Calu3 (cell line): Measurements from ENCODE around the gene CHD2. TPM values are rescaled to one million over a fixed set of nuclear protein-coding genes. Genes with fewer than 3 reads are reported as not detected.

Experiments used
- BruUV-seq: library from RNA; stranded (reverse); fragments of 400-500 nt; replicated peaks from 2 replicates; lab custom pipeline; 2021; lab: Mats Ljungman, UMichigan
- CTCF ChIA-PET: fragments of 300-600 bp; sonication (Branson Sonifier 250); formaldehyde crosslinking; loops from one replicate; lab custom pipeline; 2022; ENCODE audit warnings: antibody characterized with exemption; lab: Charles Lee
- DNase-seq: peaks from one replicate; pipeline ENCODE4 v3.0.0; 2022
- H3K27ac Mint-ChIP-seq: one replicate; pipeline ENCODE4 v1.8.0; 2022; ENCODE audit warnings: mixed read lengths; ENCODE audit not compliant: unreplicated experiment
- H3K27me3 Mint-ChIP-seq: one replicate; pipeline ENCODE4 v1.8.0; 2022; ENCODE audit warnings: mixed read lengths; ENCODE audit not compliant: unreplicated experiment
- H3K36me3 Mint-ChIP-seq: one replicate; pipeline ENCODE4 v1.8.0; 2022; ENCODE audit warnings: mild to moderate bottlenecking, moderate library complexity, mixed read lengths; ENCODE audit not compliant: insufficient read depth, unreplicated experiment
- H3K4me1 Mint-ChIP-seq: one replicate; pipeline ENCODE4 v1.8.0; 2022; ENCODE audit warnings: mild to moderate bottlenecking, low read depth, mixed read lengths; ENCODE audit not compliant: unreplicated experiment
- H3K4me3 Mint-ChIP-seq: one replicate; pipeline ENCODE4 v1.8.0; 2022; ENCODE audit warnings: mild to moderate bottlenecking, low read depth, moderate library complexity, mixed read lengths; ENCODE audit not compliant: unreplicated experiment
- H3K9me3 Mint-ChIP-seq: one replicate; pipeline ENCODE4 v1.8.0; 2022; ENCODE audit warnings: low read depth, mixed read lengths; ENCODE audit not compliant: unreplicated experiment
- intact Hi-C: fragments of 100-400 bp; cut with micrococcal nuclease; formaldehyde crosslinking; loops from one replicate; pipeline ENCODE4 v1.10.0; 2022; ENCODE audit not compliant: unreplicated experiment
- total RNA-seq: library from RNA; stranded (reverse); gene quantifications from 2 replicates; pipeline ENCODE4 v1.2.3, GENCODE V29; 2022
- TF ChIP-seq, protein P1 (sequence below): fragments of 200-600 bp; IDR thresholded peaks from one replicate; pipeline ENCODE4 v1.8.0; 2022; ENCODE audit warnings: antibody characterized with exemption; ENCODE audit not compliant: unreplicated experiment

The CHD2 gene
- total RNA-seq, 1 experiment from 2014 or later: 140 TPM

- H3K27me3 Mint-ChIP-seq: no peaks in the 10 kb centered on the region
Measured at GRCh38 chr15:93019090-93019489, 119.0 kb downstream of the CHD2 start.

GRCh38 chr15:93019971-93020370 lies 119.8 kb downstream of the CHD2 start:
- H3K27me3 Mint-ChIP-seq: no peaks in the 10 kb centered on the region
- H3K4me1 Mint-ChIP-seq: no peaks in the 10 kb centered on the region
- no peak overlapping the region for H3K4me3 Mint-ChIP-seq
- intact Hi-C loops: no loop called here
- DNase-seq: no peak
- H3K9me3 Mint-ChIP-seq: no peaks in the 10 kb centered on the region
- peaks cover 91% of the 10 kb centered on the region for H3K36me3 Mint-ChIP-seq
- no TSS peak for BruUV-seq
- TF ChIP-seq, protein P1, sequence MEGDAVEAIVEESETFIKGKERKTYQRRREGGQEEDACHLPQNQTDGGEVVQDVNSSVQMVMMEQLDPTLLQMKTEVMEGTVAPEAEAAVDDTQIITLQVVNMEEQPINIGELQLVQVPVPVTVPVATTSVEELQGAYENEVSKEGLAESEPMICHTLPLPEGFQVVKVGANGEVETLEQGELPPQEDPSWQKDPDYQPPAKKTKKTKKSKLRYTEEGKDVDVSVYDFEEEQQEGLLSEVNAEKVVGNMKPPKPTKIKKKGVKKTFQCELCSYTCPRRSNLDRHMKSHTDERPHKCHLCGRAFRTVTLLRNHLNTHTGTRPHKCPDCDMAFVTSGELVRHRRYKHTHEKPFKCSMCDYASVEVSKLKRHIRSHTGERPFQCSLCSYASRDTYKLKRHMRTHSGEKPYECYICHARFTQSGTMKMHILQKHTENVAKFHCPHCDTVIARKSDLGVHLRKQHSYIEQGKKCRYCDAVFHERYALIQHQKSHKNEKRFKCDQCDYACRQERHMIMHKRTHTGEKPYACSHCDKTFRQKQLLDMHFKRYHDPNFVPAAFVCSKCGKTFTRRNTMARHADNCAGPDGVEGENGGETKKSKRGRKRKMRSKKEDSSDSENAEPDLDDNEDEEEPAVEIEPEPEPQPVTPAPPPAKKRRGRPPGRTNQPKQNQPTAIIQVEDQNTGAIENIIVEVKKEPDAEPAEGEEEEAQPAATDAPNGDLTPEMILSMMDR: no peak
- CTCF ChIA-PET: no interaction called here
- peak overlapping the region; percentile 24 for H3K27ac Mint-ChIP-seq

More at GRCh38 chr15:93019090-93019489, 119.0 kb downstream of the CHD2 start:
- Mint-ChIP-seq H3K4me1 (no peaks in the 10 kb centered on the region), H3K9me3 (no peaks in the 10 kb centered on the region), H3K27ac (no peak overlapping the region), H3K36me3 (peaks cover 91% of the 10 kb centered on the region), H3K4me3 (no peak overlapping the region)
- no TSS peak for BruUV-seq
- TF ChIP-seq, protein P1: no peak
- CTCF ChIA-PET: interaction anchor here (1.0 kb wide), 1 partner anchor 222 kb away, joined by 5 read pairs; no protein-coding TSS in a partner anchor
- intact Hi-C loops: no loop called here
- DNase-seq: no peak

GRCh38 chr15:93020976-93021772 lies 121.0 kb downstream of the CHD2 start:
- intact Hi-C loops: no loop called here

GRCh38 chr15:93024293-93024692 lies 124.2 kb downstream of the CHD2 start:
- peaks cover 86% of the 10 kb centered on the region for H3K36me3 Mint-ChIP-seq
- no TSS peak for BruUV-seq
- H3K4me3 Mint-ChIP-seq: no peak overlapping the region
- no peaks in the 10 kb centered on the region for H3K9me3 Mint-ChIP-seq
- TF ChIP-seq, protein P1: no peak
- H3K4me1 Mint-ChIP-seq: peaks cover 1% of the 10 kb centered on the region
- no peak overlapping the region for H3K27ac Mint-ChIP-seq
- no peak for DNase-seq
- CTCF ChIA-PET: no interaction called here
- intact Hi-C loops: no loop called here
- H3K27me3 Mint-ChIP-seq: no peaks in the 10 kb centered on the region

More at GRCh38 chr15:93020976-93021772, 121.0 kb downstream of the CHD2 start:
- no peak for DNase-seq
- Mint-ChIP-seq H3K27ac (no peak overlapping the region), H3K27me3 (no peaks in the 10 kb centered on the region), H3K4me1 (no peaks in the 10 kb centered on the region), H3K4me3 (no peak overlapping the region), H3K36me3 (peaks cover 91% of the 10 kb centered on the region), H3K9me3 (no peaks in the 10 kb centered on the region)
- CTCF ChIA-PET: no interaction called here
- TF ChIP-seq, protein P1: no peak
- no TSS peak for BruUV-seq
